Heart right ventricle (tissue), 16 donors: ENCODE data around the gene DLX2. TPM values are rescaled to one million over a fixed set of nuclear protein-coding genes. Genes with fewer than 3 reads are reported as not detected.
"Not testable (repeated sequence)": the region's sequence is repeated elsewhere in the genome, so short reads cannot be mapped to it uniquely, and the experiment has no call there.

Source experiments
- ATAC-seq, 8 donors: fragments of 200-7000 bp; cut with Tn5 transposase; one replicate each; pipeline ENCODE4 v1.9.1; 2020; ENCODE audit warnings: mild to moderate bottlenecking in 8 of 8, moderate library complexity in 8 of 8, moderate number of reproducible peaks in 1 of 8
- DNase-seq, 2 donors: peaks; one replicate each; pipeline ENCODE4 v3.0.0-alpha.2; 2020
- H3K27ac ChIP-seq, 10 donors: fragments of 200-600 bp; sonication (generic) in 2 of 10; one replicate each; pipeline versions ENCODE4 v1.5.0 to v1.8.0; 2020 to 2022; ENCODE audit warnings: mild to moderate bottlenecking in 3 of 10
- H3K27me3 ChIP-seq, 7 donors: fragments of 200-600 bp; one replicate each; pipeline ENCODE4 v1.8.0; 2021 to 2022; ENCODE audit warnings: mild to moderate bottlenecking in 2 of 7
- H3K36me3 ChIP-seq, 9 donors: fragments of 200-600 bp; sonication (generic) in 1 of 9; one replicate each; pipeline versions ENCODE4 v1.5.0 to v1.8.0; 2020 to 2022; ENCODE audit warnings: mild to moderate bottlenecking in 2 of 9
- H3K4me1 ChIP-seq, 9 donors: fragments of 200-600 bp; sonication (generic) in 1 of 9; one replicate each; pipeline versions ENCODE4 v1.5.0 to v1.8.0; 2020 to 2022; ENCODE audit warnings: mild to moderate bottlenecking in 4 of 9
- H3K4me3 ChIP-seq, 10 donors: fragments of 200-600 bp; sonication (generic) in 2 of 10; one replicate each; pipeline versions ENCODE4 v1.5.0 to v1.8.0; 2020 to 2022; ENCODE audit warnings: mild to moderate bottlenecking in 7 of 10, moderate library complexity in 2 of 10
- H3K9me3 ChIP-seq, 11 donors: fragments of 200-600 bp in 10 of 11; sonication (generic) in 2 of 11; one replicate each; pipeline versions ENCODE4 v1.5.0 to v1.8.0; 2013 to 2022; ENCODE audit warnings: mild to moderate bottlenecking in 2 of 11, control low read depth in 1 of 11, moderate library complexity in 1 of 11
- WGBS, 2 donors: extraction: QIAGEN DNeasy Blood & Tissue Kit; methylation state at CpG; one replicate each; pipeline ENCODE4 v1.1.7; 2013; ENCODE audit warnings: inconsistent platforms in 1 of 2; 5-methylcytosine and 5-hydroxymethylcytosine counted together
- intact Hi-C, 10 donors: fragments of 100-400 bp; cut with DNase I; formaldehyde crosslinking; loops; one replicate each; pipeline versions ENCODE4 v1.11.1 to v1.14.2; 2022
- long read RNA-seq, 3 donors: library from polyadenylated mRNA; unstranded; transcript quantifications; one replicate each; pipeline ENCODE4 v2.0.0, GENCODE V29; 2020 to 2021
- polyA plus RNA-seq, 2 donors: library from polyadenylated mRNA; stranded (reverse); fragments of 200-250 nt; gene quantifications; one replicate each; pipeline ENCODE4 v1.2.3, GENCODE V29; 2013
- total RNA-seq, 10 donors: library from RNA; stranded (reverse); fragmentation: NEBNext Ultra II Directional in 3 of 10; extraction: Animal tissue kit (Norgen Biotek cat#: 25700) in 3 of 10; gene quantifications; one replicate each; pipeline versions ENCODE4 v1.2.1 to v1.2.4, GENCODE V29; 2021 to 2023
- TF ChIP-seq, protein P1 (sequence below), 9 donors: fragments of 200-600 bp; sonication (generic) in 2 of 9; IDR thresholded peaks; one replicate each; pipeline versions ENCODE4 v1.5.0 to v1.8.0; 2021 to 2022; ENCODE audit warnings: antibody characterized with exemption in 9 of 9, mild to moderate bottlenecking in 5 of 9, moderate library complexity in 1 of 9
- donor health status: Arrhythmogenic right ventricular cardiomyopathy.
- donor health status: ischemic (EF 13 %, LVEDD 7.1; RV severe dilation, severe dysfunction).
- donor health status: healthy with polysubstance abuse.
- donor health status: DM: no; HTN: yes; CAD: no.
- donor health status: DM: no; HTN: no; CAD: no.
- donor health status: ischemic (EF 25% LVEDD 6.9; RV normal size, moderate dysfunction).
- donor health status: ischemic (EF 25% LVEDD 5.7; RV mildly dilated, moderate dysfunction).
- donor health status: healthy.
- donor health status: DM: yes; HTN: yes; CAD: no.
- donor health status: Ischemic cardiomyopathy.
- donor health status: ischemic (EF 35%, LVEDD 5.7; RV mildly dilated, moderate dysfunction).
- donor health status: nonischemic (EF 11% LVEDD 7.7; RV severe dilation, severe dysfunction).
- donor health status: DM: yes; HTN: yes; CAD: no.
- donor health status: PGD.
- donor health status: ischemic (EF 29% LVEDD 5.4; RV normal size, mild dysfunction).
- donor health status: nonischemic (EF 23%, LVEDD 6.1; RV moderate dilation, normal function).

Gene DLX2
- total RNA-seq (under 1 TPM in 1 of 10 donors, not detected in 9; 0.11 TPM), polyA plus RNA-seq (not detected)
- long read RNA-seq, donor 1 = 0 reads
- long read RNA-seq, donor 2 = 0 reads
- long read RNA-seq, donor 3 = 0 reads

- no peaks in the 10 kb centered on the region for H3K9me3 ChIP-seq
- ATAC-seq = peak; percentile 56 to 85 (median 68)
- peak; percentile 63 to 73 for DNase-seq
- TF ChIP-seq, protein P1, sequence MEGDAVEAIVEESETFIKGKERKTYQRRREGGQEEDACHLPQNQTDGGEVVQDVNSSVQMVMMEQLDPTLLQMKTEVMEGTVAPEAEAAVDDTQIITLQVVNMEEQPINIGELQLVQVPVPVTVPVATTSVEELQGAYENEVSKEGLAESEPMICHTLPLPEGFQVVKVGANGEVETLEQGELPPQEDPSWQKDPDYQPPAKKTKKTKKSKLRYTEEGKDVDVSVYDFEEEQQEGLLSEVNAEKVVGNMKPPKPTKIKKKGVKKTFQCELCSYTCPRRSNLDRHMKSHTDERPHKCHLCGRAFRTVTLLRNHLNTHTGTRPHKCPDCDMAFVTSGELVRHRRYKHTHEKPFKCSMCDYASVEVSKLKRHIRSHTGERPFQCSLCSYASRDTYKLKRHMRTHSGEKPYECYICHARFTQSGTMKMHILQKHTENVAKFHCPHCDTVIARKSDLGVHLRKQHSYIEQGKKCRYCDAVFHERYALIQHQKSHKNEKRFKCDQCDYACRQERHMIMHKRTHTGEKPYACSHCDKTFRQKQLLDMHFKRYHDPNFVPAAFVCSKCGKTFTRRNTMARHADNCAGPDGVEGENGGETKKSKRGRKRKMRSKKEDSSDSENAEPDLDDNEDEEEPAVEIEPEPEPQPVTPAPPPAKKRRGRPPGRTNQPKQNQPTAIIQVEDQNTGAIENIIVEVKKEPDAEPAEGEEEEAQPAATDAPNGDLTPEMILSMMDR (IDR thresholded peaks at IDR 0.05) = peak in 1 of 9 donors; percentile 6
- WGBS, 2 donors = 1% methylated on average over 71 to 74 of the region's 74 CpGs
- peak within 1 kb of the TSS; percentile 31 to 66 (median 52) for H3K4me3 ChIP-seq
- no peaks in the 10 kb centered on the region for H3K36me3 ChIP-seq
- H3K27me3 ChIP-seq = peaks cover 83 to 100% (median 100%) of the 10 kb centered on the region in 7 donors
- no peak within 1 kb of the TSS for H3K27ac ChIP-seq
- intact Hi-C loops = loop anchor here in 9 of 10 donors (2.0 to 10.0 kb wide), 8 partner anchors 178 to 528 kb away; partner anchors contain the start of gene HAT1 (in 1 of the 9)
- H3K4me1 ChIP-seq = peaks cover 18 to 77% (median 60%) of the 10 kb centered on the region in 9 donors
These were observed at the start of gene DLX2 for GRCh38 chr2:172102391-172103359. Gene DLX2, minus strand, starts transcription at chr2:172102900. Its CDS starts 362 bp downstream, at chr2:172102538.

DNA sequence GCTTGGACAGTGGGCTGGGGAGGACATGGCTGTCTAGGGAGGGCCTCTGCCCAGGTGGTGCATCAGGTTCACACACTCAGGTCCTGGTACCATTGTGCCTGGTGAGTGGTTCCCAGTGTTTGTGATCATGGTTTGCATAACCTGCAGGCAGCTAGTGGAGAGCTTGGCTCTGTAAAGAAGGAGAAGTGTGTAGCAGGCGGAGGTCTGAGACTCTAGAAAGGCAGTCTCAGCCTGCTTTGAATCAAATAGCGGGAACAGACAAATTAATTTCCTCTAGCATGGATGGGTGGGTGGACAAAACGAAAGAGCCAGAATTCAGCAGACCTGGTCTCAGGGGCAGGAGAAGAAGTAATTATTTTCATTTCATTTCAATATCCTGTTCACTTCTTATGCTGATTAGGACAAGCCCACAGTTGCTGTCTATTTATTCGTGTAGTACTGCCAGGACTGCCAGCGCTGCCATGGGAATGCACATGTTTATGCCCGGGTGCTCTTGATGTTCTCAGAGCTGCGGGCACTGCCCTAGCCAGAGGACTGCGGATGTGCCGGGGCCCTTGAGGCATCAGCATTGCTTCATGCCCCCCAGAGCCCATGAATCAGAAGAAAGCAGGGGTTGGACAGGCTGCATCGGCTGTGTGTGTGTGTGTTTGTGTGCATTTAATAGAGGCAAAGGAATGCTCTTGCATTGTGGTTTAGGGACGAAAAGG, 45.4 kb upstream of the DLX2 start:
- peaks cover 0 to 13% (median 0%) of the 10 kb centered on the region in 11 donors for H3K9me3 ChIP-seq
- intact Hi-C loops = no loop called here
- 83% methylated on average over 11 of the region's 11 CpGs for WGBS, 2 donors
- no peak overlapping the region for H3K4me3 ChIP-seq
- no peak overlapping the region for H3K27ac ChIP-seq
- no peaks in the 10 kb centered on the region for H3K4me1 ChIP-seq
- no peak for DNase-seq
- TF ChIP-seq, protein P1 (IDR thresholded peaks at IDR 0.05) = no peak
- H3K27me3 ChIP-seq = peaks cover 0 to 28% (median 6%) of the 10 kb centered on the region in 7 donors
- H3K36me3 ChIP-seq = no peaks in the 10 kb centered on the region
- peak in 2 of 8 donors; percentile 71 to 77 for ATAC-seq

- Histone ChIP-seq H3K4me1 (no peaks in the 10 kb centered on the region), H3K27me3 (peaks cover 0 to 23% (median 6%) of the 10 kb centered on the region in 7 donors), H3K9me3 (peaks cover 0 to 11% (median 0%) of the 10 kb centered on the region in 11 donors), H3K36me3 (no peaks in the 10 kb centered on the region), H3K4me3 (no peak overlapping the region), H3K27ac (no peak overlapping the region)
- no peak for ATAC-seq
- TF ChIP-seq, protein P1 (IDR thresholded peaks at IDR 0.05) = no peak
- intact Hi-C loops = no loop called here
- DNase-seq = no peak
These were observed 41.1 kb upstream of the DLX2 start for GRCh38 chr2:172143817-172144216.

DNA sequence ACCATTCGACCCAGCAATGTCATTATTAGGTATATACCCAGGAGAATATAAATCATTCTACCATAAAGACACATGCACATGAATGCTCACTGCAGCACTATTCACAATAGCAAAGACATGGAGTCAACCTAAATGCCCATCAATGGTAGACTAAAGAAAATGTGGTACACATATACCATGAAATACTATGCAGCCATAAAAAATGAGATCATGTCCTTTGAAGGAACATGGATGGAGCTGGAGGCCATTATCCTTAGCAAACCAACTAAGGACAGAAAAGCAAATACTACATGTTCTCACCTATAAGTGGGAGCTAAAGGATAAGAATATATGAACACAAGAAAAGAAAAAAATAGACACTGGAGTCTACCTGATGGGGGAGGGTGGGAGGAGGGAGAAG, 36.0 kb upstream of the DLX2 start:
- Histone ChIP-seq H3K9me3 (peaks cover 0 to 11% (median 0%) of the 10 kb centered on the region in 11 donors), H3K27me3 (peaks cover 0 to 22% (median 0%) of the 10 kb centered on the region in 7 donors)
- H3K4me3 ChIP-seq, H3K27ac ChIP-seq, ATAC-seq, H3K4me1 ChIP-seq, intact Hi-C loops, H3K36me3 ChIP-seq, DNase-seq: not testable (repeated sequence)
- WGBS, 2 donors = 78 to 81% methylated on average over 1 of the region's 1 CpG
